T-cell (primary cell): ENCODE data around the gene SORCS1. TPM values are rescaled to one million over a fixed set of nuclear protein-coding genes. Genes with fewer than 3 reads are reported as not detected.
"Not testable (repeated sequence)": the region's sequence is repeated elsewhere in the genome, so short reads cannot be mapped to it uniquely, and the experiment has no call there.

Experiments used
- ATAC-seq, 4 experiments: fragments of 200-7000 bp in 3 of 4; fragments of 150-1000 bp in 1 of 4; cut with Tn5 transposase; replicated peaks in 1 of 4; 1 replicate in 3 of 4; 2 replicates in 1 of 4; pipeline ENCODE4 v1.10.0; 2021; ENCODE audit warnings: moderate library complexity in 3 of 4, mild to moderate bottlenecking in 2 of 4, moderate number of reproducible peaks in 1 of 4
- CTCF ChIA-PET, 2 donors: fragments of 300-600 bp; sonication (Branson Sonifier 250); formaldehyde crosslinking; loops; one replicate each; lab custom pipeline; 2022; ENCODE audit warnings: antibody characterized with exemption in 2 of 2; lab: Charles Lee
- POLR2A ChIA-PET, 2 donors: fragments of 300-600 bp; sonication (Branson Sonifier 250); formaldehyde crosslinking; loops; one replicate each; lab custom pipeline; 2022; ENCODE audit warnings: antibody characterized with exemption in 2 of 2; lab: Charles Lee
- DNase-seq, 35 experiments: peaks; one replicate each; pipeline versions ENCODE4 v3.0.0 to v3.0.0-alpha.2; 2013 to 2023
- H3K27ac ChIP-seq: one replicate; pipeline ENCODE4 v1.5.1; 2013; ENCODE audit warnings: low read length
- H3K27me3 ChIP-seq, 2 experiments: replicated peaks in 1 of 2; 1 replicate in 1 of 2; 2 replicates in 1 of 2; pipeline versions ENCODE4 v1.6.1 to v1.7.0; 2013; ENCODE audit warnings: low read length in 1 of 2, mixed read lengths in 1 of 2; ENCODE audit not compliant: control insufficient read depth in 2 of 2, insufficient read depth in 2 of 2; ENCODE audit errors: extremely low read depth in 1 of 2
- H3K36me3 ChIP-seq, 2 donors: 1 replicate in 1 of 2; 2 replicates in 1 of 2; pipeline versions ENCODE4 v1.6.1 to v1.7.0; 2013; ENCODE audit warnings: low read length in 1 of 2; ENCODE audit not compliant: control insufficient read depth in 2 of 2, insufficient read depth in 1 of 2; ENCODE audit errors: extremely low read depth in 1 of 2
- H3K4me1 ChIP-seq, 2 experiments: 1 replicate in 1 of 2; 2 replicates in 1 of 2; pipeline versions ENCODE4 v1.6.1 to v1.7.0; 2013; ENCODE audit warnings: low read length in 2 of 2, mixed read lengths in 1 of 2; ENCODE audit not compliant: insufficient read depth in 2 of 2, control insufficient read depth in 1 of 2; ENCODE audit errors: extremely low read depth in 1 of 2
- H3K4me3 ChIP-seq, 2 donors: 1 replicate in 1 of 2; 2 replicates in 1 of 2; pipeline versions ENCODE4 v1.5.1 to v1.7.0; 2013; ENCODE audit warnings: mild to moderate bottlenecking in 2 of 2, low read length in 1 of 2, moderate library complexity in 1 of 2; ENCODE audit not compliant: control insufficient read depth in 1 of 2; ENCODE audit errors: extremely low read depth in 1 of 2
- H3K9me3 ChIP-seq: 2 replicates; pipeline ENCODE4 v1.7.0; 2013
- H3K27ac Mint-ChIP-seq, 2 donors: one replicate each; pipeline ENCODE4 v1.8.0; 2020 to 2021; ENCODE audit warnings: mild to moderate bottlenecking in 2 of 2, mixed read lengths in 2 of 2
- H3K27me3 Mint-ChIP-seq, 2 donors: one replicate each; pipeline ENCODE4 v1.8.0; 2021 to 2022; ENCODE audit warnings: mixed read lengths in 2 of 2
- H3K36me3 Mint-ChIP-seq: one replicate; pipeline ENCODE4 v1.8.0; 2021; ENCODE audit warnings: mixed read lengths
- H3K4me1 Mint-ChIP-seq, 3 donors: one replicate each; pipeline ENCODE4 v1.8.0; 2020 to 2022; ENCODE audit warnings: mixed read lengths in 3 of 3, mild to moderate bottlenecking in 1 of 3
- H3K4me3 Mint-ChIP-seq, 3 donors: one replicate each; pipeline ENCODE4 v1.8.0; 2020 to 2022; ENCODE audit warnings: mild to moderate bottlenecking in 3 of 3, mixed read lengths in 3 of 3, moderate library complexity in 3 of 3
- H3K9me3 Mint-ChIP-seq, 3 donors: one replicate each; pipeline ENCODE4 v1.8.0; 2020 to 2022; ENCODE audit warnings: mixed read lengths in 3 of 3
- WGBS: methylation state at CpG from one replicate; pipeline ENCODE4 v1.1.5; 2013; ENCODE audit warnings: missing lambda C conversion rate; ENCODE audit not compliant: insufficient coverage; 5-methylcytosine and 5-hydroxymethylcytosine counted together
- total RNA-seq, 35 experiments: library from RNA in 6 of 35; stranded (reverse) in 6 of 35; fragments of 120-200 nt in 1 of 35; gene quantifications; one replicate each; pipeline versions ENCODE4 v1.2.1 to v1.2.4 and lab custom pipeline; 2013 to 2026

SORCS1 gene
- total RNA-seq, 5 donors from 2014 or later (not counting 1 experiment from before 2014, with no cell fraction given): not detected

- H3K9me3 Mint-ChIP-seq, H3K36me3 Mint-ChIP-seq, H3K27me3 Mint-ChIP-seq, H3K27ac ChIP-seq, DNase-seq, H3K27ac Mint-ChIP-seq, H3K4me3 Mint-ChIP-seq, H3K4me1 ChIP-seq, POLR2A ChIA-PET, H3K9me3 ChIP-seq, H3K4me1 Mint-ChIP-seq, CTCF ChIA-PET, H3K27me3 ChIP-seq, H3K36me3 ChIP-seq, ATAC-seq, H3K4me3 ChIP-seq: not testable (repeated sequence)
- WGBS: 91% methylated on average over 31 of the region's 33 CpGs
Observed at GRCh38 chr10:106928151-106928550, 236.4 kb downstream of the SORCS1 start.

- no peaks in the 10 kb centered on the region for H3K4me1 Mint-ChIP-seq
- Histone ChIP-seq H3K27ac (no peak overlapping the region), H3K9me3 (no peaks in the 10 kb centered on the region), H3K27me3 (no peaks in the 10 kb centered on the region), H3K36me3 (no peaks in the 10 kb centered on the region), H3K4me3 (no peak overlapping the region), H3K4me1 (no peaks in the 10 kb centered on the region)
- H3K4me3 Mint-ChIP-seq: no peak overlapping the region
- ATAC-seq (no peak), DNase-seq (no peak)
- ChIA-PET CTCF (no interaction called here), POLR2A (no interaction called here)
- H3K27ac Mint-ChIP-seq: no peak overlapping the region
- peaks cover 0 to 7% (median 0%) of the 10 kb centered on the region in 3 donors for H3K9me3 Mint-ChIP-seq
- no peaks in the 10 kb centered on the region for H3K36me3 Mint-ChIP-seq
- no peaks in the 10 kb centered on the region for H3K27me3 Mint-ChIP-seq
Observed at GRCh38 chr10:106925191-106925590, 239.3 kb downstream of the SORCS1 start.

GRCh38 chr10:106920538-106920937, 244.0 kb downstream of the SORCS1 start:
- no peaks in the 10 kb centered on the region for H3K36me3 ChIP-seq
- no peak overlapping the region for H3K27ac ChIP-seq
- ChIA-PET CTCF (no interaction called here), POLR2A (no interaction called here)
- 91% methylated on average over 3 of the region's 4 CpGs for WGBS
- peaks cover 2 to 7% (median 4%) of the 10 kb centered on the region in 3 donors for H3K9me3 Mint-ChIP-seq
- H3K4me3 ChIP-seq: no peak overlapping the region
- ATAC-seq: no peak
- H3K4me1 ChIP-seq: no peaks in the 10 kb centered on the region
- DNase-seq: no peak
- H3K27ac Mint-ChIP-seq: no peak overlapping the region
- H3K27me3 ChIP-seq: no peaks in the 10 kb centered on the region
- H3K4me3 Mint-ChIP-seq: no peak overlapping the region
- no peaks in the 10 kb centered on the region for H3K27me3 Mint-ChIP-seq
- no peaks in the 10 kb centered on the region for H3K9me3 ChIP-seq
- H3K36me3 Mint-ChIP-seq: no peaks in the 10 kb centered on the region
- H3K4me1 Mint-ChIP-seq: no peaks in the 10 kb centered on the region

GRCh38 chr10:106919871-106920282, 244.6 kb downstream of the SORCS1 start:
- DNase-seq: no peak
- H3K9me3 Mint-ChIP-seq: peaks cover 2 to 10% (median 7%) of the 10 kb centered on the region in 3 donors
- H3K9me3 ChIP-seq: no peaks in the 10 kb centered on the region
- H3K4me3 Mint-ChIP-seq: no peak overlapping the region
- H3K27me3 Mint-ChIP-seq: no peaks in the 10 kb centered on the region
- ATAC-seq: no peak
- H3K4me3 ChIP-seq: no peak overlapping the region
- CTCF ChIA-PET: no interaction called here
- H3K36me3 Mint-ChIP-seq: no peaks in the 10 kb centered on the region
- no peak overlapping the region for H3K27ac Mint-ChIP-seq
- no peaks in the 10 kb centered on the region for H3K4me1 Mint-ChIP-seq
- POLR2A ChIA-PET: no interaction called here
- no peaks in the 10 kb centered on the region for H3K4me1 ChIP-seq
- no peak overlapping the region for H3K27ac ChIP-seq
- H3K36me3 ChIP-seq: no peaks in the 10 kb centered on the region
- WGBS: no CpG with 5 or more reads among the region's 3 CpGs
- no peaks in the 10 kb centered on the region for H3K27me3 ChIP-seq

GRCh38 chr10:106917452-106918055, 247.0 kb downstream of the SORCS1 start:
- Mint-ChIP-seq H3K4me3 (no peak overlapping the region), H3K27ac (no peak overlapping the region), H3K36me3 (no peaks in the 10 kb centered on the region)

GRCh38 chr10:106914016-106914415, 250.5 kb downstream of the SORCS1 start:
- DNase-seq (no peak), ATAC-seq (no peak)
- Mint-ChIP-seq H3K4me3 (no peak overlapping the region), H3K27ac (no peak overlapping the region), H3K27me3 (no peaks in the 10 kb centered on the region), H3K9me3 (peaks cover 0 to 12% (median 10%) of the 10 kb centered on the region in 3 donors), H3K36me3 (no peaks in the 10 kb centered on the region), H3K4me1 (no peaks in the 10 kb centered on the region)
- WGBS: no CpG with 5 or more reads among the region's 3 CpGs
- Histone ChIP-seq H3K27me3 (no peaks in the 10 kb centered on the region), H3K4me1 (no peaks in the 10 kb centered on the region), H3K36me3 (no peaks in the 10 kb centered on the region), H3K4me3 (no peak overlapping the region), H3K9me3 (no peaks in the 10 kb centered on the region), H3K27ac (no peak overlapping the region)
- CTCF ChIA-PET: no interaction called here
- POLR2A ChIA-PET: no interaction called here

More at GRCh38 chr10:106917452-106918055, 247.0 kb downstream of the SORCS1 start:
- ChIA-PET POLR2A (no interaction called here), CTCF (no interaction called here)
- H3K27me3 ChIP-seq: no peaks in the 10 kb centered on the region
- 52% methylated on average over 4 of the region's 4 CpGs for WGBS
- Mint-ChIP-seq H3K9me3 (peaks cover 6 to 10% (median 7%) of the 10 kb centered on the region in 3 donors), H3K4me1 (no peaks in the 10 kb centered on the region), H3K27me3 (no peaks in the 10 kb centered on the region)
- no peaks in the 10 kb centered on the region for H3K36me3 ChIP-seq
- no peak overlapping the region for H3K4me3 ChIP-seq
- no peaks in the 10 kb centered on the region for H3K4me1 ChIP-seq
- DNase-seq (no peak), ATAC-seq (no peak)
- H3K27ac ChIP-seq: no peak overlapping the region
- H3K9me3 ChIP-seq: no peaks in the 10 kb centered on the region

- Mint-ChIP-seq H3K36me3 (no peaks in the 10 kb centered on the region), H3K4me3 (no peak overlapping the region), H3K4me1 (no peaks in the 10 kb centered on the region), H3K9me3 (peaks cover 0 to 15% (median 9%) of the 10 kb centered on the region in 3 donors), H3K27ac (no peak overlapping the region), H3K27me3 (no peaks in the 10 kb centered on the region)
- Histone ChIP-seq H3K4me3 (no peak overlapping the region), H3K27ac (no peak overlapping the region), H3K4me1 (no peaks in the 10 kb centered on the region), H3K9me3 (no peaks in the 10 kb centered on the region), H3K36me3 (no peaks in the 10 kb centered on the region), H3K27me3 (no peaks in the 10 kb centered on the region)
- POLR2A ChIA-PET: no interaction called here
- CTCF ChIA-PET: no interaction called here
- ATAC-seq (no peak), DNase-seq (no peak)
- WGBS: no CpG with 5 or more reads among the region's 4 CpGs
Observed at GRCh38 chr10:106913348-106913747, 251.2 kb downstream of the SORCS1 start.
